AML-193 (cell line): ENCODE data around the gene SCO2.

Experiments used
- DNase-seq, 2 experiments: peaks; one replicate each; lab custom pipeline; 2025; lab: John Stamatoyannopoulos, UW

Gene SCO2, protein sequence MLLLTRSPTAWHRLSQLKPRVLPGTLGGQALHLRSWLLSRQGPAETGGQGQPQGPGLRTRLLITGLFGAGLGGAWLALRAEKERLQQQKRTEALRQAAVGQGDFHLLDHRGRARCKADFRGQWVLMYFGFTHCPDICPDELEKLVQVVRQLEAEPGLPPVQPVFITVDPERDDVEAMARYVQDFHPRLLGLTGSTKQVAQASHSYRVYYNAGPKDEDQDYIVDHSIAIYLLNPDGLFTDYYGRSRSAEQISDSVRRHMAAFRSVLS

DNA sequence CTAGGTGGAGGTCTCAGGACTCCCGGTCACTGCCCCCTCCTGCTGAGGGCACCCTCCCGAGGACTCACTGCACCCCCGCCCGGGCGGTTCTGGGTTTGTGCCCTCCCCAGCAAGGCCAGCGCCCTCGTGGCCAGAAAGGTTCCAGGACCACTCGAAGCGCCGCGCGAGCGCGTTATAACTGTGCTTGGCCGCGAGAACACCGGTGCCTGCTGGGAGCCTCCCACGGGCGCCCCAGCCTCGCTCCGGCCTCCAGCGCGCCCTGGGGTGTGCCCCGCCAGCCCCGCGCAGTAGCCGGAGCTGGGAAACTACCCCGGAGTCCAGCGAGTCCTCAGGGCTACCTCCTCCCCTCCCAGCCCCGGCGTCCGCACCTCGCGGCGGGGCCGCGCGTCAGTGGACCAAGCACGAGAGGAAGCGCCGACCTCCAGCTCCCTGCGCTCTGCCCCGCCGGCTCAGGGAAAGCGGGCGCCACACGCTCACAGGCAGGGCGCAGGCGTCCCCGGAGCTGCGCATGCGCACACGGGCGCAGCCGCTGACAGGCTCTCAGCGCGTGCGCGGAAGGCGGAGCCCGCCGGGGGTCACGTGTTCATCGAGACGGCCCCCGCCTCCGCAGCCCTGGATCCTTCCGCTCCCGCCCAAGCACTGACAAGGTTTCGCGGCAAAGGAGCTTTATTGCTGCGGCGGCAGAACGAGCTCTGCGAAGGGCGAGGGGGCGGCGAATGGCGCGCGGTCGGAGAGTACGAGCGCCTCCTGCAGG, at the start of gene SCO2:
Gene SCO2 (minus strand): TSS at position 495 of the 754 bp plus-strand sequence. CDS start 1,187 bp downstream, outside the sequence.
- peak; percentile 86 to 91 for DNase-seq

DNA sequence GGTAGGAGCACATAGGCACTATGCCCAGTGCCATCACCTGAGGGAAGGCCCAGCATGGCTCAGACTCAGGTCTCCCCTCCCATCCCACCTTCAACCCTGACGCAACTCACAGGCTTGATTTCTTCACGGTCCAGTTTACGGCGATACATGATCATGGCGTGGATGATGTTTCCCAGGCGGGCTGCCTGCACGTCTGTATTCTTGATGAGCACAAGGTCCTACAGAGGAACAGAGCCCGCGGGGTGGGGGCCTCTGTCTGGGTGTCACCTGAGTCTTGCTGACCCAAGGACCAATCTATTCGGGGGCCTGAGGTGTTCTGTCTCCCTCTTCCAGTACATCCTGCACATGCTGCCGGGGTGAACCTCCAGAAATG, 49.0 kb upstream of the SCO2 start:
- DNase-seq = no peak

GRCh38 chr22:50573491-50574382, 48.3 kb upstream of the SCO2 start:
- no peak for DNase-seq

DNA sequence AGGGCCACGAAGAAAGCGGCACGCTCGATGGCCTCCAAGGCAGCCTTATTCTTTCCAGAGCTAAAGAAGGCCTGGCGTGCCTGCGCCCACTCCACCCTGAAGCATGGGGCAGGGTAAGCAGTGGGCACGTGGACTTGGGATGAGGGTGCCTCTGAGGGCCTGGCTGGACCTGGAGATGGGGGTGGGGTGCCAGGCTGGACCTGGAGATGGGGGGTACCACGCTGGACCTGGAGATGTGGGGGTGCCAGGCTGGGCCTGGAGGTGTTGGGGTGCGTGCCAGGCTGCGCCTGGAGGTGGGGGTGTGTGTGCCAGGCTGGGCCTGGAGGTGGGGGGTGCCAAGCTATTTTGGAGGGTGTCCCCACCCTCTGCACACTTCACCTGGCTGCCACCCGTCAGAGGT, 47.6 kb upstream of the SCO2 start:
- no peak for DNase-seq

GRCh38 chr22:50571264-50572175, 46.1 kb upstream of the SCO2 start:
- DNase-seq = no peak

- no peak for DNase-seq
Measured at GRCh38 chr22:50570861-50571260, 45.5 kb upstream of the SCO2 start.

DNA sequence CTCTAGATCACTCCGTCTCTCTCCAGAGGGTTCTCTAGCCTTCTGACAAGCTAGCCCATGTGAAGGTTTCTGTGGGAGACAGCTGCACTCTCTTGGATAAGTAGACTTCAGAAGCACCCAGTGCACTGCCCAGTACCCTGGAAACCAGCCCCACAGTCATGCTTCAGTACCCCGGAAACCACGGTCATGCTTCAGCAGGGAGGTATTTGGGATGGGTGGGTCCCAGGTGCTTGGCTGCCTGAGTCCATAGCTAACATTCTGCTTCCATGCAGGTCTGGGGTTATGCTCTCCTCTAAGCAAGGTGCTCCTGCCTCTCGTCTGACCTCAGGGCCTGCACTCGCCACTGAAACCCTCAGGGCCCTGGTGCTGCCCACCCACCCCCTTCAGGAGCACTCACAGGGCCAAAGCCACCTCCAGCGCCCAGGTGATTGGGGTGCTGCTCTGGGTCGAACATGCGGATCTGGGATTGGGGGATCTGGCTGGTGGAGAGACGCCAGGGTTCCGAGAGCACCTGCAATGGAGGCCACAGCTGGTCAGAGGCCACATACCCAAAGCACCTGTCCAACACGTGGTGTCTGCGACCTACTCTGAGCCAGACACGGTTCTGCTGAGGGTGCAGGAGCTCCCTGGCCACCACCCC, 44.6 kb upstream of the SCO2 start:
- DNase-seq = no peak

- DNase-seq = no peak
Measured at GRCh38 chr22:50569041-50569459, 43.7 kb upstream of the SCO2 start.

- no peak for DNase-seq
Measured at GRCh38 chr22:50568626-50569025, 43.2 kb upstream of the SCO2 start.

- DNase-seq = no peak
Measured at GRCh38 chr22:50567721-50568252, 42.4 kb upstream of the SCO2 start.

DNA sequence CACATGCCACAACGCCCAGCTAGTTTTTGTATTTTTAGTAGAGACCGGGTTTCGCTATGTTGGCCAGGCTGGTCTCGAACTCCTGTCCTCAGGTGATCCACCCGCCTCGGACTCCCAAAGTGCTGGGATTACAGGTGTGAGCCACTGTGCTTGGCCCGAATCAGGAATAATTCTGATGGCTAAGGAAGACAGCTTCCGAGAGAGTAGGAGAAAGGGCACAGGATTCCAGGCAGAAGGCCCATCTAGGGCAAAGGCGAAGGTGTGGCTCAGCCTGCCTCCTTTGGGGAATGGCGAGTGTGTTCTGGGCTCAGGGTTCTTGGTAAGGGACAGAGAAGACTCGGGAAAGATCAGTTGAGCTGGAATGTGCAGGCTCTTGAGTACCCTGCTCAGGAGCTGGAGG, 38.9 kb upstream of the SCO2 start:
- no peak for DNase-seq

- DNase-seq = no peak
Measured at GRCh38 chr22:50563413-50564160, 38.2 kb upstream of the SCO2 start.

DNA sequence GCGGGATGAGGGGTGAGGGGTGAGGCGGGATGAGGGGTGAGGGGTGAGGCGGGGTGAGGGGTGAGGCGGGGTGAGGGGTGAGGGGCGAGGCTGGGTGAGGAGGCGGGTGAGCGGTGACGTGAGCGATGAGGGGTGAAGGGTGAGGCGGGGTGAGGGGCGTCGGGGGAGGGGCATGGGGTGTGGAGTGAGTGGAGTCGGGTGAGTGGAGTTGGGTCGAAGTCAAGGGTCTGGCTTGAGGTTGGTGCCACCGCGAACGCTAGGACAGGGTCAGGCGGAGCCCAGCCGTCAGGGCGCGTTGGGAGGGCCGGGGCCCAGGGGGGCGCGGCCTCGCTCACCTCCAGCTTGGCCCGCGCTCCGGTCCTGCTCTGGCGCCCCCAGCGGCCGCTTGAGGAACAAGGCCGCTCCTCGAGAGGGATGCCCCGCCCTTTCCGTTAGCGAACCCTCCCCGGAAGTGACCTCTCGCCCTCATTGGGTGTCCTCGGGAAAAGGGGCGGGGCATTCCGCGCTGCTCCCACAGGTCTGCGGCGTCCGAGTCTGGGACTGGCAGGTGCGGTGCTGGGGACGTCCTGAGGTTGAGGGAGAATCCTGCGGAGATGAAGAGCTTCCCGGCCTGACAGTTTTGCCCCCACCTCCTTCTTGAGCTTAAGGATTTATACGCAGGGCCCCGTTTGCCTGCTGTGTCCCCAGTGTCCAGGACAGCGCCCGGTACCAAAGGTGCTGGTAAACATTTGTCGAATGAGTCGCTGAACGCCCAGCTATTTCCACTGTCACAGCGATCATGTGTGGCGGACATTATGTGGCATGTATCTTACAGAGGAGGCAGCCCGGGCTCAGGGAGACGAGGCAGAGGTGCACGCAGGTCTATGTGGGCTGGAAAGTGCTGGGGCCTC, 37.4 kb upstream of the SCO2 start, which contains the start of gene SYCE3:
Gene SYCE3 (minus strand): TSS at position 397 of the 890 bp plus-strand sequence. CDS start 6,514 bp downstream, outside the sequence.
- peak; percentile 84 to 90 for DNase-seq

GRCh38 chr22:50561401-50562358, 36.3 kb upstream of the SCO2 start:
- no peak for DNase-seq

DNA sequence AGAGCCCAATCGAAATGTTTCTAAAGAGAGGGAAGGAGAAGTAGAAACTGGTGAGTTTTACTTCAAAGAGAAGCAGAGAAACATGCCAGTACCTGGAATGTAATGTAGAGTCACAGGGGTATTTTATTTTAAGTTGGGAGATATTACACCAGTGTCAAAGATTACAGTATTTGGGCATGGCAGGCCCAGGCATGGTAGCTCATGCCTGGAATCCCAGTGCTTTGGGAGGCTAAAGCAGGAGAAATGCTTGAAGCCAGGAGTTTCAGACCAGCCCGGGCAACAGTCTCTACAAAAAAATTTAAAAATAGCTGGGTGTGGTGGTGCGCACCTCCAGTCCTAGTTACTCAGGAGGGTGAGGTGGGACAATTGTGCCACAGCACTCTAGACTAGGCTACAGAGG, 34.6 kb upstream of the SCO2 start:
- DNase-seq = no peak

DNA sequence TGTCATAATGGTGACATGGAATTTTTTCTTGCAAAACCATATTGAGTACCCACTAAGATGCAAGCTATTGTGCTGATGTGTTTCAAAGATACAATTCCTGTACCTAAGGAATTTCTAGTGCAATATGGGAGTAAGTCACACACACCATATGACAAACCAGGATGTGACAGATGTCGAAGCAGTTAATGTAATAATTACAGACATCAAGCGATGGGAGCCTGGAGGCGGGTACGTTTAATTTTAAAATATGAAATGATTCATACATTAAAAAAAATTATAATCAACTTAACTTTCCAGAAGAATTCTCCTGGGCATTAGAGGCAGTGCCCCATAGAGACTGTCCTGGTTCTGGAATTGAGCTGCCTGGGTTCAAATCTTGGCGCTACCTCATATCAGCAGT, 31.3 kb upstream of the SCO2 start:
- DNase-seq = no peak

GRCh38 chr22:50553310-50553709, 27.9 kb upstream of the SCO2 start:
- no peak for DNase-seq
